GM18867 (cell line): ENCODE measurements around the gene NDUFA8.

ENCODE experiments used
- ATAC-seq: cut with Tn5 transposase; IDR thresholded peaks from one replicate; pipeline ENCODE4 v1.9.1; 2021; ENCODE audit warnings: mild to moderate bottlenecking, moderate library complexity; ENCODE audit not compliant: unreplicated experiment

The NDUFA8 gene

GRCh38 chr9:122106576-122106975 is 53.0 kb downstream of the NDUFA8 start:
- ATAC-seq, result no peak

DNA sequence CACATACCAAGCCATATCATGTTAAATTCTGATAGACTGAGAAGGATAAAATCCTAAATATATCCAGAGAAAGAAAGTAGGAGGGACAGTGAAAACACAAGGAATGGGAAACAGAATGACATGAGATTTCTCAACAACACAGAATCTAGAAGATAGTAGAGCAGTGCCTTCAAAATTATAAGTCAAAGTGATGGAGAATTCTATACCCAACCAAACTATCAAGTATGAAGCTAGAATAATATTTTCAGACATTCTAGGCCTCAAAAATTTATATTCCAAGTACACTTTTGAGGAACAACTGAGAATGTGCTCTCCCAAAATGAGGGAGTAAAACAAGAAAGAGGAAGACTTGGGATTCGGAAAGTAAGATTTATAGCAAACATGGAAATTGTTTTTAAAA is 55.6 kb downstream of the NDUFA8 start:
- no peak for ATAC-seq

GRCh38 chr9:122102156-122102555 is 57.4 kb downstream of the NDUFA8 start:
- no peak for ATAC-seq

DNA sequence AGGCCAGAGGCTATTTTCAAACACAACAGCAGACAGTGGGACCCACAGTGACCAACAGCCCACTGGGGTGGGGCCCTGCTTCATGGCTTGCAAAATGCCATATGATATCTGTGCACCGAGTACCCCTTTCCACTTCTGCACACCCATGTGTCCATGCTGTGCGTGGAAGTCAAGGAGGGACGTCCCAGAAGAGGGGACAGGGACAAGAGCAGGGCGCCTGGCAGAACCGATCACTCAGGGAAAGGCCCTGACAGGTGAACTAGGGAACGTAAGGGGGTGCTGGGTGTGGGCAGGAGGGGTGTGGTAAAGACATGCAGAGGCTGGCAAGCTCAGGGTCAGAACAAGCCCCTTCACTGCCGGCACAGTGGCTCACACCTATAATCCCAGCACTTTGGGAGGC is 58.8 kb downstream of the NDUFA8 start:
- no peak for ATAC-seq

DNA sequence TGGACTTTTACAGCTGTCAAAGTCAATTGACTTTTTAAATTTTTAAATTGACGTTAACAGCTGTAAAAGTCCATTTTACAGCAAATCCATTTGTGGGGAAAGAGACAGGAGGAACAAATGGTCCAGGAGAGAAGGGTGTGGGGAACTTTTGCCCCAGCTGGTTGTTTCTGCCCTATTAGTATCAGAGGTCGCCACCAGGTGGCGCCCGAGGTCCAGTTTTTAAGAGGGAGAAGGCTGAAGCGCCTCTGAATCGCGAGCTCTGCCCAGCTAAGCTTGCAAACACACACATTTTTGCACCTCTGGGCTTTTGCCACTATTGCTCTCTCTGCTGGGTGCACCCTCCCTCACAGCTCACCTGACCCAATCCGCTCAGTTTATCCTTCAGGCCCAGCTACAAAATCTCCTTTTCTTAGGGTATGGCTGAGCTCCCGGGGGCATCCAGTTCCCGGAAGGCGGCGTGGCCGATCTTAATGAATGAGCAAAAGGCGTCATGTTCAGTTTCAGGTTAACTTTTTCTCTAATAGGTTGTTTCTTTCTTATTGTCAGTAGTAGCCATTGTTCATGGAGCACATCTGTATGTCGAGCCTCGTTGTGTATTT is 60.2 kb downstream of the NDUFA8 start:
- ATAC-seq, result peak; percentile 67

DNA sequence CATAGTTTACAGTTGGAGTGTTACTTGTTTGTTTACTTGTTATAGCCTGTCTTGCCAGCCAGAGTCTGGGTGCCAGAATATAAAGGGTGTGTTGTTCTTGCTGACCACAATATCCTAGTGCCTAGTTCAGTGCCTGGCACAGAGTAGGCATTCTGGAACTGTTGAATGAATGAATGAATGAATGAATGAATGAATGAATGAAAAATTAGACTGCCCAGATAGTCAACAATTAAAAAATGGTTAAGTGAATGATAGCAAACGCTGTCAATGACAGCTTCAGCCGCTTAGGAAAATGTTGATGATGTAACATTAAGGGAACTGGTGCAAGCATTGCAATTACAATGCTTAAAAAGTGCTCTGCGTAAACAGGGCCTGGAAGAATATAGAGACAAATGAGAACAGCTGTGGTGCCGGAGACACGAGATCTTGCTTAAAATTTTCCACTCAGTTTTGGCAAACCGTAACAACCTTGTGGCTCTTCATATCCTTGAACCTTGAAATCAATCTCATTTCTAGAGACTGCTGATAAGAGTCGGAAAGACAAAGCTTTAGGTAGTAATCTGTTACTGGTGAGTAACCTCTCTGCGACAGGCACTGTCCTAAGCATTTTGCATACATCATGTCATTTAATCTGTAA is 61.8 kb downstream of the NDUFA8 start:
- ATAC-seq, result no peak

DNA sequence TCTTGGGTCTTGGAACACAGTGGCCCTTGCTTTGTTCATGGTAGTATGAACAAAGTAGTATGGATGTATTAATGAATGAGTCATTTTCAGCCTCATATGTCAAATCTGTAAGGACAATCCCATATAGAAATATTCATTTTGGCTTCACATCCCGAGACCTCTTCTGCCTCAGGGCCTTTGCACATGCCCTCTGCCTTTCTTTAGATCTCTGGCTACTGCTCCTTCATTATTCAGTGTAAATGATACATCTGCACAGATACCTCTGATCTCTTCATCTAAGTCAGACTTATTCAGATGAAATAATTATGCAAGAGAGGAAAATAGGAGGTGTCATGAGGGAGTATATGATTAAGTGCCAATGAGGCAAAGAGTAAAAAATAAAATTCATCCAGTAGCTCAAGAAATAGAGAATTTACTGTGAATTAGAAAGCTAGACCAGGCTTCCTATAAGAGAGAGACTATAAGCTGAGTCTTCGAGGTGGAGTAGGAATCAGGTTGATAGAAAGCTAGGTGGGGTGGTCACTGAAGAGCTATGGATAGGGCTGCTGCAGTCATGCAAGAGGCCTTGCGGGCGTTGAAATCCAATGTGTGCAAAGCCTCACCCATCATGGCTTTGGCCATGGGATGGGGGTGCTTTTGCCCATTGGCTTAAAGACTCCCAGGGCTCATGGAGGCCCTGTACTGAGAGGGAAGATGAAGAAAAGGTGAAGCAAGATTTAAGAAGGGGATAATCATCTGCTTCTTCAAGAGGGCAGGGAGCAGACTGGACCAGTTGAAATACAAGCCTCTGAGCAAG is 62.8 kb downstream of the NDUFA8 start:
- no peak for ATAC-seq

DNA sequence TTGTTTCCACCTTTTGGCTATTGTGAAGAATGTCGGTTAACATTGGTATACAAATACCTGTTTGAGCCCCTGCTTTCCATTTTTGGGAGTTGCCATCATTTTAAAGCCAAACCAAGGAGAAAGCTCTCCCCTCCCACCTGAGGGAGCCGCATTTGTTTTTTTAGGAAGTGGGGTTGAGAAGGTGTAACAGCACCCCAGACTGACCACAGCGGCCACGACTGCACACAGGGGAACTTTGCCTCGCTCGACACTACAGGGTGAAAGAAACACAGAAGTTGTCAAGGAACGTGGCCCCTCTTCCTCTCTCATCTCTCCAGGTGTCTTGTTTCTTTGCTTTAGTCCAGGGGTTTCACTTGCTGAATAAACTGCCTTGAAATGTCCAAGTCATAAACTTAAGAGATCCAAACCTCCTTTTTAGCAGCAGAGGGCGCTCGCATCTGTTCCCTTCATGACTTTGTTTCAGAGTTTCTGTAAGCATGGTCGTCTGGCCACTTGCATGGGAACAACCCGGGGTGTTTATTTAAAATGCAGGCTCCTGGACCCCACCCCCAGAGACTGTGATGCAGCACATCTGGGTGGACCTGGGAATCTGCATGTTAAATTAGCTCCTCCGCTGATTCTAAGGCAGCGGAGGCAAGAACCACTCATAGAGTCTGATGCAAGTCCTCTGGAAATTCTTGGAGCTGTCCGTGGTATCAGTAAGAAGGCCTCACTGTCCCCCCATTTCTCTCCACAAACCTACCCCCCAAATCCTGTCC is 64.4 kb downstream of the NDUFA8 start:
- no peak for ATAC-seq
